Panc1 (cell line): ENCODE results near the gene ODAPH. TPM values are rescaled to one million over a fixed set of nuclear protein-coding genes. Genes with fewer than 3 reads are reported as not detected.

Source experiments
- ATAC-seq: fragments of 200-7000 bp; cut with Tn5 transposase; 2 replicates; pipeline ENCODE4 v1.9.1; 2020; ENCODE audit warnings: mild to moderate bottlenecking, moderate library complexity
- BruUV-seq: library from RNA; stranded (reverse); fragments of 400-500 nt; replicated peaks from 2 replicates; lab custom pipeline; 2021; lab: Mats Ljungman, UMichigan
- CTCF ChIA-PET: fragments of 300-600 bp; sonication (Branson Sonifier 250); formaldehyde crosslinking; loops from one replicate; lab custom pipeline; 2022; ENCODE audit warnings: antibody characterized with exemption; lab: Charles Lee
- POLR2A ChIA-PET: fragments of 300-600 bp; sonication (Branson Sonifier 250); formaldehyde crosslinking; loops from one replicate; lab custom pipeline; 2022; ENCODE audit warnings: antibody characterized with exemption; lab: Charles Lee
- DNase-seq: peaks from one replicate; pipeline ENCODE4 v3.0.0-alpha.2; 2010; ENCODE audit warnings: low read depth, low spot score
- H3K27ac ChIP-seq: 2 replicates; pipeline ENCODE4 v1.5.1; 2011; ENCODE audit warnings: mild to moderate bottlenecking, low read length, inconsistent platforms
- H3K27me3 ChIP-seq: fragments of 200-500 bp; sonication (Bioruptor generic); 2 replicates; pipeline ENCODE4 v1.6.0; 2014; ENCODE audit warnings: low read length, inconsistent platforms; ENCODE audit not compliant: control insufficient read depth, insufficient read depth
- H3K36me3 ChIP-seq: fragments of 200-500 bp; sonication (Bioruptor generic); 2 replicates; pipeline ENCODE4 v1.5.1; 2014; ENCODE audit warnings: inconsistent platforms, mild to moderate bottlenecking, low read length, moderate library complexity; ENCODE audit not compliant: control insufficient read depth, insufficient read depth
- H3K4me1 ChIP-seq: 2 replicates; pipeline ENCODE4 v1.5.1; 2011; ENCODE audit warnings: inconsistent platforms, mild to moderate bottlenecking, low read length, moderate library complexity; ENCODE audit not compliant: control insufficient read depth, insufficient read depth
- H3K4me3 ChIP-seq, 2 experiments: 2 replicates each; pipeline ENCODE4 v1.5.1; 2011 to 2012; ENCODE audit warnings: low read depth in 2 of 2, low read length in 2 of 2, mild to moderate bottlenecking in 2 of 2, inconsistent platforms in 1 of 2, moderate library complexity in 1 of 2
- H3K9me3 ChIP-seq: fragments of 200-500 bp; sonication (Bioruptor generic); 2 replicates; pipeline ENCODE4 v1.5.1; 2014; ENCODE audit warnings: low read depth, mild to moderate bottlenecking, inconsistent platforms, low read length, moderate library complexity; ENCODE audit not compliant: control insufficient read depth, insufficient read depth
- POLR2AphosphoS5 ChIP-seq: IDR thresholded peaks from 2 replicates; pipeline ENCODE4 v1.6.1; 2012; ENCODE audit warnings: mild to moderate bottlenecking, low read depth, low read length, moderate library complexity
- SIN3A ChIP-seq: IDR thresholded peaks from 2 replicates; pipeline ENCODE4 v1.6.1; 2012; ENCODE audit warnings: low read depth, mild to moderate bottlenecking, low read length, moderate library complexity, borderline replicate concordance; ENCODE audit not compliant: insufficient read depth
- TCF7L2 ChIP-seq: IDR thresholded peaks from 2 replicates; pipeline ENCODE4 v1.6.1; 2011; ENCODE audit warnings: mild to moderate bottlenecking, low read depth, low read length, inconsistent platforms
- in situ Hi-C: cut with HindIII; loops from 2 replicates; pipeline ENCODE4 v1.10.0; 2016; ENCODE audit warnings: low sequenced_read_pairs, low pct_unique_long_range_greater_than_20kb
- intact Hi-C: fragments of 100-400 bp; cut with micrococcal nuclease; formaldehyde crosslinking; loops from one replicate; pipeline ENCODE4 v1.10.0; 2022; ENCODE audit not compliant: unreplicated experiment
- total RNA-seq: library from RNA; stranded (reverse); gene quantifications from one replicate; pipeline ENCODE4 v1.2.1, GENCODE V29; 2021; ENCODE audit not compliant: unreplicated experiment
- TF ChIP-seq, protein P1 (sequence below): fragments of 450-650 bp; IDR thresholded peaks from 2 replicates; pipeline ENCODE4 v1.5.1; 2017; ENCODE audit warnings: mild to moderate bottlenecking
- TF ChIP-seq, protein P2 (sequence below), 2 experiments: IDR thresholded peaks; 2 replicates each; pipeline ENCODE4 v1.6.1; 2011 to 2012; ENCODE audit warnings: low read depth in 2 of 2, control low read depth in 1 of 2, low read length in 1 of 2, mild to moderate bottlenecking in 1 of 2, moderate library complexity in 1 of 2; ENCODE audit not compliant: insufficient read depth in 1 of 2

Gene ODAPH
- total RNA-seq, 1 experiment from 2014 or later: not detected

DNA sequence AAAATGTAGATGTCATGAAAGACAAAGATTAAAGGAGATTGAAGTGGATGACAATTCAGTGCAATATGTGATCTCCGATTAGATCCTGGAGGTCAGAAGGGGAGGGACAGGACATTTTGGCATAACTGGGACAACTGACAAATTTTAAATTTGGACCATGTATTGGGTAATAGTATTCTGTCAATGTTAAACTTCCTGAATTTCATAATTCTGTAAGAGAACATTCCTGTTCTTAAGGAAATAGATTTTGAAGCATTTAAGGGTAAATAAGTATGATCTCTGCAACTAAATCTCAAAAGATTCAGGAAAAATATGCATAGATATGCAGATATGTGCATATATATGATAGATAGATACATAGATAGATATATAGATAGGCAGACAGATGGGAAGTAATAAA lies 11.0 kb downstream of the ODAPH start:
- intact Hi-C loops: no loop called here
- no TSS peak for BruUV-seq
- Histone ChIP-seq H3K9me3 (no peaks in the 10 kb centered on the region), H3K27me3 (no peaks in the 10 kb centered on the region), H3K36me3 (no peaks in the 10 kb centered on the region), H3K4me1 (no peaks in the 10 kb centered on the region), H3K4me3 (no peak overlapping the region), H3K27ac (no peak overlapping the region)
- no peak for ATAC-seq
- ChIA-PET POLR2A (no interaction called here), CTCF (no interaction called here)
- TF ChIP-seq SIN3A (no peak), POLR2AphosphoS5 (no peak), TCF7L2 (no peak)
- TF ChIP-seq, protein P1, sequence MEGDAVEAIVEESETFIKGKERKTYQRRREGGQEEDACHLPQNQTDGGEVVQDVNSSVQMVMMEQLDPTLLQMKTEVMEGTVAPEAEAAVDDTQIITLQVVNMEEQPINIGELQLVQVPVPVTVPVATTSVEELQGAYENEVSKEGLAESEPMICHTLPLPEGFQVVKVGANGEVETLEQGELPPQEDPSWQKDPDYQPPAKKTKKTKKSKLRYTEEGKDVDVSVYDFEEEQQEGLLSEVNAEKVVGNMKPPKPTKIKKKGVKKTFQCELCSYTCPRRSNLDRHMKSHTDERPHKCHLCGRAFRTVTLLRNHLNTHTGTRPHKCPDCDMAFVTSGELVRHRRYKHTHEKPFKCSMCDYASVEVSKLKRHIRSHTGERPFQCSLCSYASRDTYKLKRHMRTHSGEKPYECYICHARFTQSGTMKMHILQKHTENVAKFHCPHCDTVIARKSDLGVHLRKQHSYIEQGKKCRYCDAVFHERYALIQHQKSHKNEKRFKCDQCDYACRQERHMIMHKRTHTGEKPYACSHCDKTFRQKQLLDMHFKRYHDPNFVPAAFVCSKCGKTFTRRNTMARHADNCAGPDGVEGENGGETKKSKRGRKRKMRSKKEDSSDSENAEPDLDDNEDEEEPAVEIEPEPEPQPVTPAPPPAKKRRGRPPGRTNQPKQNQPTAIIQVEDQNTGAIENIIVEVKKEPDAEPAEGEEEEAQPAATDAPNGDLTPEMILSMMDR: no peak
- TF ChIP-seq, protein P2, sequence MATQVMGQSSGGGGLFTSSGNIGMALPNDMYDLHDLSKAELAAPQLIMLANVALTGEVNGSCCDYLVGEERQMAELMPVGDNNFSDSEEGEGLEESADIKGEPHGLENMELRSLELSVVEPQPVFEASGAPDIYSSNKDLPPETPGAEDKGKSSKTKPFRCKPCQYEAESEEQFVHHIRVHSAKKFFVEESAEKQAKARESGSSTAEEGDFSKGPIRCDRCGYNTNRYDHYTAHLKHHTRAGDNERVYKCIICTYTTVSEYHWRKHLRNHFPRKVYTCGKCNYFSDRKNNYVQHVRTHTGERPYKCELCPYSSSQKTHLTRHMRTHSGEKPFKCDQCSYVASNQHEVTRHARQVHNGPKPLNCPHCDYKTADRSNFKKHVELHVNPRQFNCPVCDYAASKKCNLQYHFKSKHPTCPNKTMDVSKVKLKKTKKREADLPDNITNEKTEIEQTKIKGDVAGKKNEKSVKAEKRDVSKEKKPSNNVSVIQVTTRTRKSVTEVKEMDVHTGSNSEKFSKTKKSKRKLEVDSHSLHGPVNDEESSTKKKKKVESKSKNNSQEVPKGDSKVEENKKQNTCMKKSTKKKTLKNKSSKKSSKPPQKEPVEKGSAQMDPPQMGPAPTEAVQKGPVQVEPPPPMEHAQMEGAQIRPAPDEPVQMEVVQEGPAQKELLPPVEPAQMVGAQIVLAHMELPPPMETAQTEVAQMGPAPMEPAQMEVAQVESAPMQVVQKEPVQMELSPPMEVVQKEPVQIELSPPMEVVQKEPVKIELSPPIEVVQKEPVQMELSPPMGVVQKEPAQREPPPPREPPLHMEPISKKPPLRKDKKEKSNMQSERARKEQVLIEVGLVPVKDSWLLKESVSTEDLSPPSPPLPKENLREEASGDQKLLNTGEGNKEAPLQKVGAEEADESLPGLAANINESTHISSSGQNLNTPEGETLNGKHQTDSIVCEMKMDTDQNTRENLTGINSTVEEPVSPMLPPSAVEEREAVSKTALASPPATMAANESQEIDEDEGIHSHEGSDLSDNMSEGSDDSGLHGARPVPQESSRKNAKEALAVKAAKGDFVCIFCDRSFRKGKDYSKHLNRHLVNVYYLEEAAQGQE (IDR thresholded peaks at IDR 0.05; ENCODE audit: insufficient read depth in 1 of 2, low read depth in 2 of 2, low read length in 1 of 2): no peak
- no peak for DNase-seq
- in situ Hi-C loops: no loop called here

DNA sequence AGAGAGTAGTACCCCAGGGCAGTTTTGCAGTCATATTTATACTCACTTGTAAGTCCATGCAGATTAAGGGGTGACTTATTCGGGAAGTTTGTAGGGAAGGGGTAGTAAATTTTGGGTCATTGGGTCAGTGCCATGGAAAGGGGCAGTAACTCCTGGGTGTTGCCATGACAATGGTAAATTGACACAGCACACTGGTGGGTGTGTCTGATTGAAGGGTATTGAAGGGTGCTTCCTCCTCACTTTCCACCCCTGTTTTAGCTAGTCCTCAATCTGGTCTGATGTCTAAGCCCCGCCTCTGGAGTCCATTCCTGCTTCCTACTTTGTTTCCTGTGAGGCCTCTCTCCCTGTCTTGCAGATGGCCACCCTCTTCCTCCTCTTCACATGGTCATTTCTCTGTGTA lies 11.9 kb downstream of the ODAPH start:
- no TSS peak for BruUV-seq
- H3K27ac ChIP-seq: no peak overlapping the region
- no peaks in the 10 kb centered on the region for H3K9me3 ChIP-seq
- intact Hi-C loops (no loop called here), in situ Hi-C loops (no loop called here)
- no peak overlapping the region for H3K4me3 ChIP-seq
- DNase-seq: no peak
- CTCF ChIA-PET: no interaction called here
- POLR2A ChIA-PET: no interaction called here
- ATAC-seq: no peak
- TF ChIP-seq, protein P1: no peak
- no peak for TF ChIP-seq SIN3A
- no peak for TF ChIP-seq TCF7L2
- TF ChIP-seq POLR2AphosphoS5: no peak
- TF ChIP-seq, protein P2 (IDR thresholded peaks at IDR 0.05; ENCODE audit: insufficient read depth in 1 of 2, low read depth in 2 of 2, low read length in 1 of 2): no peak
- no peaks in the 10 kb centered on the region for H3K4me1 ChIP-seq
- no peaks in the 10 kb centered on the region for H3K36me3 ChIP-seq
- no peaks in the 10 kb centered on the region for H3K27me3 ChIP-seq
